B cell (primary cell): Measurements from ENCODE around the gene NOTUM. TPM values are rescaled to one million over a fixed set of nuclear protein-coding genes. Genes with fewer than 3 reads are reported as not detected.

Experiments used
- ATAC-seq: fragments of 200-7000 bp; cut with Tn5 transposase; one replicate; pipeline ENCODE4 v1.10.0; 2021; ENCODE audit warnings: low read depth, mild to moderate bottlenecking, moderate number of reproducible peaks, moderate library complexity
- CTCF ChIA-PET: fragments of 350-600 bp; sonication (Branson Sonifier 250); formaldehyde crosslinking; loops from one replicate; lab custom pipeline; 2021; ENCODE audit warnings: antibody characterized with exemption, inconsistent platforms; lab: Charles Lee
- POLR2A ChIA-PET: fragments of 350-600 bp; sonication (Branson Sonifier 250); formaldehyde crosslinking; loops from one replicate; lab custom pipeline; 2021; ENCODE audit warnings: antibody characterized with exemption; lab: Charles Lee
- DNase-seq: peaks from one replicate; pipeline ENCODE4 v3.0.0; 2013
- H2AFZ ChIP-seq: 2 replicates; pipeline ENCODE4 v1.6.1; 2012; ENCODE audit warnings: mild to moderate bottlenecking, low read depth, low read length; ENCODE audit not compliant: insufficient read depth, poor library complexity, severe bottlenecking
- H3K27ac ChIP-seq, 2 donors: 1 replicate in 1 of 2; 2 replicates in 1 of 2; pipeline ENCODE4 v1.5.1; 2012 to 2013; ENCODE audit warnings: low read length in 2 of 2, mild to moderate bottlenecking in 2 of 2, moderate library complexity in 1 of 2
- H3K27me3 ChIP-seq, 4 experiments: fragments of 200-600 bp in 1 of 4; sonication (generic) in 1 of 4; replicated peaks in 1 of 4; 1 replicate in 2 of 4; 2 replicates in 2 of 4; pipeline versions ENCODE4 v1.6.1 to v1.7.0; 2013 to 2016; ENCODE audit warnings: low read length in 3 of 4, mild to moderate bottlenecking in 2 of 4, mixed read lengths in 1 of 4, moderate library complexity in 1 of 4; ENCODE audit not compliant: insufficient read depth in 4 of 4, control insufficient read depth in 3 of 4; ENCODE audit errors: control extremely low read depth in 1 of 4
- H3K36me3 ChIP-seq, 2 experiments: replicated peaks in 1 of 2; 1 replicate in 1 of 2; 2 replicates in 1 of 2; pipeline versions ENCODE4 v1.6.1 to v1.7.1; 2013; ENCODE audit warnings: low read length in 1 of 2; ENCODE audit not compliant: insufficient read depth in 2 of 2, control insufficient read depth in 1 of 2; ENCODE audit errors: control extremely low read depth in 1 of 2, extremely low read depth in 1 of 2
- H3K4me1 ChIP-seq, 2 donors: fragments of 200-600 bp in 1 of 2; sonication (generic) in 1 of 2; 1 replicate in 1 of 2; 2 replicates in 1 of 2; pipeline versions ENCODE4 v1.5.1 to v1.6.1; 2013 to 2017; ENCODE audit warnings: low read length in 2 of 2; ENCODE audit not compliant: control insufficient read depth in 2 of 2, insufficient read depth in 2 of 2
- H3K4me2 ChIP-seq: replicated peaks from 2 replicates; pipeline ENCODE3; 2012; ENCODE audit warnings: mild to moderate bottlenecking, low read depth, low read length; ENCODE audit not compliant: poor library complexity, severe bottlenecking
- H3K4me3 ChIP-seq, 5 experiments: fragments of 200-600 bp in 1 of 5; sonication (generic) in 1 of 5; 1 replicate in 3 of 5; 2 replicates in 2 of 5; pipeline versions ENCODE4 v1.5.1 to v1.7.0; 2011 to 2016; ENCODE audit warnings: low read length in 4 of 5, mild to moderate bottlenecking in 4 of 5, low read depth in 2 of 5, control low read depth in 1 of 5, moderate library complexity in 1 of 5; ENCODE audit not compliant: insufficient read depth in 1 of 5; ENCODE audit errors: control extremely low read depth in 1 of 5, extremely low read depth in 1 of 5
- H3K79me2 ChIP-seq: fragments of 200-600 bp; sonication (generic); one replicate; pipeline ENCODE4 v1.6.0; 2016; ENCODE audit warnings: low read length; ENCODE audit not compliant: control insufficient read depth, insufficient read depth
- H3K9ac ChIP-seq: fragments of 200-600 bp; sonication (generic); 2 replicates; pipeline ENCODE4 v1.6.1; 2017; ENCODE audit warnings: mild to moderate bottlenecking, low read length, moderate library complexity
- H3K9me3 ChIP-seq, 3 donors: one replicate each; pipeline versions ENCODE4 v1.6.1 to v1.7.1; 2013; ENCODE audit warnings: low read length in 2 of 3; ENCODE audit not compliant: control insufficient read depth in 2 of 3, insufficient read depth in 1 of 3; ENCODE audit errors: control extremely low read depth in 1 of 3
- H4K20me1 ChIP-seq: 2 replicates; pipeline ENCODE4 v1.6.0; 2012; ENCODE audit warnings: mild to moderate bottlenecking, low read length; ENCODE audit not compliant: insufficient read depth, control insufficient read depth, poor library complexity, severe bottlenecking
- H3K27ac Mint-ChIP-seq: one replicate; pipeline ENCODE4 v1.8.0; 2021; ENCODE audit warnings: mixed read lengths
- H3K27me3 Mint-ChIP-seq: one replicate; pipeline ENCODE4 v1.8.0; 2021; ENCODE audit warnings: mixed read lengths
- H3K4me1 Mint-ChIP-seq: one replicate; pipeline ENCODE4 v1.8.0; 2021; ENCODE audit warnings: mixed read lengths
- H3K4me3 Mint-ChIP-seq: one replicate; pipeline ENCODE4 v1.8.0; 2021; ENCODE audit warnings: mixed read lengths
- H3K9me3 Mint-ChIP-seq: one replicate; pipeline ENCODE4 v1.8.0; 2022; ENCODE audit warnings: mixed read lengths; ENCODE audit not compliant: insufficient read depth
- EZH2 ChIP-seq: IDR thresholded peaks from 2 replicates; pipeline ENCODE4 v1.6.1; 2012; ENCODE audit warnings: borderline replicate concordance, low read depth, mild to moderate bottlenecking, moderate library complexity, low read length; ENCODE audit not compliant: insufficient read depth, poor library complexity, severe bottlenecking
- WGBS: methylation state at CpG from one replicate; pipeline ENCODE4 v1.1.5; 2013; ENCODE audit warnings: missing lambda C conversion rate; ENCODE audit not compliant: insufficient coverage; 5-methylcytosine and 5-hydroxymethylcytosine counted together
- intact Hi-C: fragments of 100-400 bp; cut with micrococcal nuclease; formaldehyde crosslinking; loops from one replicate; pipeline ENCODE4 v1.10.0; 2022
- polyA plus RNA-seq: library from polyadenylated mRNA; depleted of rRNA; stranded (reverse); fragments of >200 nt; gene quantifications from 2 replicates; pipeline ENCODE4 v1.2.3, GENCODE V29; 2012
- total RNA-seq, 2 donors: library from RNA; stranded (reverse); fragments of 120-200 nt in 1 of 2; gene quantifications; 1 replicate in 1 of 2; 2 replicates in 1 of 2; pipeline versions ENCODE4 v1.2.3 to v1.2.4, GENCODE V29; 2013 to 2022
- TF ChIP-seq, protein P1 (sequence below): fragments of 200-600 bp; IDR thresholded peaks from one replicate; pipeline ENCODE4 v1.8.0; 2022; ENCODE audit warnings: antibody characterized with exemption, mild to moderate bottlenecking

Gene NOTUM
- total and polyA plus RNA-seq, 2 donors (not counting 1 experiment from before 2014, with no cell fraction given) = not detected

DNA sequence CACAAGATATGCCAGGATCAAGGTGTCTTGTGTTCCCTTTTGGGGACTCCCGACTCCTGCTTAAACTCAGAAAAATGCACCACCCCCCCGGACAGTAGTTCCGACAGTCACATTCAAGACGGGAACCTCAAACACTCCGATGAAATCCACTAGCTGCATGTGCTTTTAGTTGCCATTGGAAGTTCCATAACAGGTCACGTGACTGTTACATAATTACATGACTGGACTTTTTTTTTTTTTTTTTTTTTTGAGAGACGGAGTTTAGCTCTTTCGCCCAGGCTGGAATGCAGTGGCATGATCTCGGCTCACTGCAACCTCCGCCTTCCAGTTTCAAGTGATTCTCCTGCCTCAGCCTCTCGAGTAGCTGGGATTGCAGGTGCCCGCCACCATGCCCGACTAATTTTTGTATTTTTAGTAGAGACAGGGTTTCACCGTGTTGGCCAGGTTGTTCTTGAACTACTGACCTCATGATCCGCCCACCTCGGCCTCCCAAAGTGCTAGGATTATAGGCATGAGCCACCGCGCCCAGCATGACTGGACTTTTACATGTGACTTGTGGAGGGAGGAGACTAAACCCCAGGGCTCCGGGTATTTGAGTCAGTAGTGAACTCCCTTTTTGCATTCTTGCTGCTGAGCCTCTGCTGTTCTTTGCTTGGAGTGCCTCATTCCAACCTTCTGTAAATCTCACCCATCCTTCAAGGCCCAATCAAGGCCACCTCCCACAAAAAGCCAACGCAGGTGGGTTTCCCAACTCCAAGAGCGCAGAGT, 44.6 kb downstream of the NOTUM start:
- intact Hi-C loops = no loop called here
- Mint-ChIP-seq H3K4me1 (peaks cover 29% of the 10 kb centered on the region), H3K27ac (peak overlapping the region; percentile 53), H3K9me3 (no peaks in the 10 kb centered on the region), H3K4me3 (peak overlapping the region; percentile 91), H3K27me3 (no peaks in the 10 kb centered on the region)
- no peak for ATAC-seq
- H3K79me2 ChIP-seq = peaks cover 59% of the 10 kb centered on the region
- peaks cover 0 to 39% of the 10 kb centered on the region in 2 experiments for H3K36me3 ChIP-seq
- H3K4me2 ChIP-seq = peak overlapping the region; percentile 88
- DNase-seq = no peak
- peaks cover 16 to 26% of the 10 kb centered on the region in 2 donors for H3K4me1 ChIP-seq
- ChIA-PET CTCF (interaction anchor here (1.4 to 1.6 kb wide), 3 partner anchors 11 to 43 kb away, joined by 3 to 8 read pairs (median 3); partner anchors contain the start of gene MAFG), POLR2A (interaction anchor here (0.7 kb wide), 1 partner anchor 14 kb away, joined by 3 read pairs; no protein-coding TSS in a partner anchor)
- 89% methylated on average over 12 of the region's 21 CpGs for WGBS
- TF ChIP-seq EZH2 = no peak
- TF ChIP-seq, protein P1, sequence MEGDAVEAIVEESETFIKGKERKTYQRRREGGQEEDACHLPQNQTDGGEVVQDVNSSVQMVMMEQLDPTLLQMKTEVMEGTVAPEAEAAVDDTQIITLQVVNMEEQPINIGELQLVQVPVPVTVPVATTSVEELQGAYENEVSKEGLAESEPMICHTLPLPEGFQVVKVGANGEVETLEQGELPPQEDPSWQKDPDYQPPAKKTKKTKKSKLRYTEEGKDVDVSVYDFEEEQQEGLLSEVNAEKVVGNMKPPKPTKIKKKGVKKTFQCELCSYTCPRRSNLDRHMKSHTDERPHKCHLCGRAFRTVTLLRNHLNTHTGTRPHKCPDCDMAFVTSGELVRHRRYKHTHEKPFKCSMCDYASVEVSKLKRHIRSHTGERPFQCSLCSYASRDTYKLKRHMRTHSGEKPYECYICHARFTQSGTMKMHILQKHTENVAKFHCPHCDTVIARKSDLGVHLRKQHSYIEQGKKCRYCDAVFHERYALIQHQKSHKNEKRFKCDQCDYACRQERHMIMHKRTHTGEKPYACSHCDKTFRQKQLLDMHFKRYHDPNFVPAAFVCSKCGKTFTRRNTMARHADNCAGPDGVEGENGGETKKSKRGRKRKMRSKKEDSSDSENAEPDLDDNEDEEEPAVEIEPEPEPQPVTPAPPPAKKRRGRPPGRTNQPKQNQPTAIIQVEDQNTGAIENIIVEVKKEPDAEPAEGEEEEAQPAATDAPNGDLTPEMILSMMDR = no peak
- peaks cover 0 to 3% (median 0%) of the 10 kb centered on the region in 3 donors for H3K9me3 ChIP-seq
- peaks cover 52% of the 10 kb centered on the region for H4K20me1 ChIP-seq
- H3K4me3 ChIP-seq = peak overlapping the region in 1 of 5 experiments; percentile 69
- H2AFZ ChIP-seq = no peak overlapping the region
- H3K27me3 ChIP-seq = no peaks in the 10 kb centered on the region
- H3K9ac ChIP-seq = peak overlapping the region; percentile 78
- no peak overlapping the region for H3K27ac ChIP-seq

DNA sequence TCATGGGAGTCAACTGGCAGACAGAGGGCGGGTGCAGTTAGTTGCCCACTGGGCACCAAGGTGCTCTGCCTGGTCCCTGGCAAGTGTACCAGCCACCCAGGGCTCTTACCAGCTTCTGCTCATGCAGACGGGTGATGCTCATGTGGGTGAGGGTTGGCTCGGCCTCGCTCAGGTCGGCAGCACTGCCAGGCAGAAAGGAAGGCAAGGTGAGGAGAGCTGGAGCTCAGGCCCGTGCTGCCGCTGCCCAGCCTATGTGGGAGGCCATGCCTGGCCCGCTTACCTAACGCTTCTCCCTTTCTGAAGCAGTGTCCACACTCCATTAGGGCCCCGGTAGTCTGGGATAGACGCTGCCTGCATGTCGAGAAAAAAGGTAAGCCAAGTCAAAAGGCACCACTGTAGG, 45.7 kb downstream of the NOTUM start:
- no peak overlapping the region for H3K4me3 ChIP-seq
- ChIA-PET CTCF (no interaction called here), POLR2A (no interaction called here)
- peaks cover 20 to 32% of the 10 kb centered on the region in 2 donors for H3K4me1 ChIP-seq
- no peak overlapping the region for H3K4me2 ChIP-seq
- peaks cover 31% of the 10 kb centered on the region for H3K4me1 Mint-ChIP-seq
- DNase-seq = no peak
- peaks cover 57% of the 10 kb centered on the region for H3K79me2 ChIP-seq
- peaks cover 0 to 39% of the 10 kb centered on the region in 2 experiments for H3K36me3 ChIP-seq
- TF ChIP-seq EZH2 = no peak
- TF ChIP-seq, protein P1 = no peak
- H3K9me3 Mint-ChIP-seq = no peaks in the 10 kb centered on the region
- no peaks in the 10 kb centered on the region for H3K27me3 ChIP-seq
- intact Hi-C loops = no loop called here
- H3K27me3 Mint-ChIP-seq = no peaks in the 10 kb centered on the region
- H3K4me3 Mint-ChIP-seq = no peak overlapping the region
- no peak for ATAC-seq
- no peak overlapping the region for H3K27ac Mint-ChIP-seq
- H2AFZ ChIP-seq = no peak overlapping the region
- peaks cover 57% of the 10 kb centered on the region for H4K20me1 ChIP-seq
- no peak overlapping the region for H3K27ac ChIP-seq
- peaks cover 0 to 3% (median 0%) of the 10 kb centered on the region in 3 donors for H3K9me3 ChIP-seq
- 98% methylated on average over 12 of the region's 12 CpGs for WGBS
- H3K9ac ChIP-seq = no peak overlapping the region
